ENCODE measurements around the gene MICAL2. TPM values are rescaled to one million over a fixed set of nuclear protein-coding genes. Genes with fewer than 3 reads are reported as not detected.

The MICAL2 gene
- total RNA-seq, 1 donor from 2014 or later = 21.7 TPM

DNA sequence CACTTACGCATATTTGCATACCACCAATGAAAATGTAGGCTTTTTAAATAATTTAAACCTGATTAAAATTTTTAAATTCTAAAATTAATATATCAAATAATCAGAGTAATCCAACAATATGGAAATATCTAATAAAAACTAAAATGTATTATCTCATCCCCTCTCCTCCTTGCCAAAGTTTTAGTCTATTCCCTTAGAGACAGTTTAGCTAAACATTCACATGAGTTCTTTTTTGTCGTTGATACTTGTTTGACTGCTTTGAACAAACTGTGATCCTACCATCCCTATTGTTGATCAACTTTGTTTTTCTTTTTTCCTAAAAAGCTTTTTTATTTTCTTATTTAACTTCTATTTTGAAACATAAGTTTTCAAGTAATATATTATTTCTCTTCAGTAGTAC, 185.6 kb downstream of the MICAL2 start:
- no peak for TF ChIP-seq CTCF (IDR thresholded peaks at IDR 0.05; ENCODE audit: unreplicated experiment)
- no peaks in the 10 kb centered on the region for H3K9me3 Mint-ChIP-seq (ENCODE audit: unreplicated experiment)

GRCh38 chr11:12298610-12299009, 188.2 kb downstream of the MICAL2 start:
- no peaks in the 10 kb centered on the region for H3K9me3 Mint-ChIP-seq (ENCODE audit: unreplicated experiment)
- DNase-seq (ENCODE audit: low spot score) = no peak
- no peaks in the 10 kb centered on the region for H3K4me1 Mint-ChIP-seq (ENCODE audit: unreplicated experiment)
- TF ChIP-seq CTCF (IDR thresholded peaks at IDR 0.05; ENCODE audit: unreplicated experiment) = no peak
- no peaks in the 10 kb centered on the region for H3K36me3 Mint-ChIP-seq (ENCODE audit: low read depth, unreplicated experiment)
- no peak overlapping the region for H3K27ac Mint-ChIP-seq (ENCODE audit: unreplicated experiment)
- no peaks in the 10 kb centered on the region for H3K27me3 Mint-ChIP-seq (ENCODE audit: unreplicated experiment)
- no peak overlapping the region for H3K4me3 Mint-ChIP-seq (ENCODE audit: unreplicated experiment)

More for the DNA sequence above, 185.6 kb downstream of the MICAL2 start:
- H3K36me3 Mint-ChIP-seq (ENCODE audit: low read depth, unreplicated experiment) = no peaks in the 10 kb centered on the region
- no peak overlapping the region for H3K27ac Mint-ChIP-seq (ENCODE audit: unreplicated experiment)
- H3K27me3 Mint-ChIP-seq (ENCODE audit: unreplicated experiment) = no peaks in the 10 kb centered on the region
- peaks cover 2% of the 10 kb centered on the region for H3K4me1 Mint-ChIP-seq (ENCODE audit: unreplicated experiment)
- no peak overlapping the region for H3K4me3 Mint-ChIP-seq (ENCODE audit: unreplicated experiment)
- DNase-seq (ENCODE audit: low spot score) = no peak

DNA sequence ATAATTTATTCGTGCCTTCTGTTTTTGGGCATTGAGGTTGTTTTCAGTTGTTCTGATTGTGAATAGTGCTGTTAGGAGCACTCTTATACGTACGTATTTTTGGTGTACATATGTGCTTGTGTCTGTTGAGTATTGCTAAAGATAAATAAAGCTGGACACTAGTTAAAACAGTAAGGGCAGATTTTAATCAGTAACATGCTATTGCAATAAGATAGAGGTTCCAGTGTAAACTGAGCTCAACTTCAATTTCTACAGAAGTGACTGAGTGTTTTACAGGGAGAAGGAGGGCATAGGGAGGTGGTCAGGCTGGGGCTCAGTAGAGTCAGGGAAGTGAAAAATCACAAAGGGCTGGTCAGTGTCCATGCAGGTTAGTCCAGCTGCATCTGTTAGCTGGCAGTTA, 191.0 kb downstream of the MICAL2 start:
- no peak for DNase-seq (ENCODE audit: low spot score)
- no peak for TF ChIP-seq CTCF (IDR thresholded peaks at IDR 0.05; ENCODE audit: unreplicated experiment)
- Mint-ChIP-seq H3K36me3 (ENCODE audit: low read depth, unreplicated experiment) (no peaks in the 10 kb centered on the region), H3K4me3 (ENCODE audit: unreplicated experiment) (no peak overlapping the region), H3K27me3 (ENCODE audit: unreplicated experiment) (no peaks in the 10 kb centered on the region), H3K27ac (ENCODE audit: unreplicated experiment) (no peak overlapping the region), H3K9me3 (ENCODE audit: unreplicated experiment) (no peaks in the 10 kb centered on the region), H3K4me1 (ENCODE audit: unreplicated experiment) (no peaks in the 10 kb centered on the region)

GRCh38 chr11:12303421-12304149, 193.2 kb downstream of the MICAL2 start:
- H3K4me1 Mint-ChIP-seq (ENCODE audit: unreplicated experiment) = no peaks in the 10 kb centered on the region
- H3K4me3 Mint-ChIP-seq (ENCODE audit: unreplicated experiment) = no peak overlapping the region
- no peaks in the 10 kb centered on the region for H3K9me3 Mint-ChIP-seq (ENCODE audit: unreplicated experiment)
- no peak for TF ChIP-seq CTCF (IDR thresholded peaks at IDR 0.05; ENCODE audit: unreplicated experiment)
- H3K27ac Mint-ChIP-seq (ENCODE audit: unreplicated experiment) = no peak overlapping the region
- H3K27me3 Mint-ChIP-seq (ENCODE audit: unreplicated experiment) = no peaks in the 10 kb centered on the region
- no peaks in the 10 kb centered on the region for H3K36me3 Mint-ChIP-seq (ENCODE audit: low read depth, unreplicated experiment)
- DNase-seq (ENCODE audit: low spot score) = no peak

GRCh38 chr11:12306830-12307229, 196.4 kb downstream of the MICAL2 start:
- no peaks in the 10 kb centered on the region for H3K36me3 Mint-ChIP-seq (ENCODE audit: low read depth, unreplicated experiment)
- H3K4me3 Mint-ChIP-seq (ENCODE audit: unreplicated experiment) = no peak overlapping the region
- no peaks in the 10 kb centered on the region for H3K27me3 Mint-ChIP-seq (ENCODE audit: unreplicated experiment)
- no peaks in the 10 kb centered on the region for H3K9me3 Mint-ChIP-seq (ENCODE audit: unreplicated experiment)
- no peak overlapping the region for H3K27ac Mint-ChIP-seq (ENCODE audit: unreplicated experiment)
- no peak for DNase-seq (ENCODE audit: low spot score)
- no peak for TF ChIP-seq CTCF (IDR thresholded peaks at IDR 0.05; ENCODE audit: unreplicated experiment)
- no peaks in the 10 kb centered on the region for H3K4me1 Mint-ChIP-seq (ENCODE audit: unreplicated experiment)
